RWPE1 (cell line): ENCODE measurements around the gene SEPTIN2.

Experiments used
- CTCF ChIA-PET: fragments of 350-600 bp; sonication (Branson Sonifier 250); formaldehyde crosslinking; extraction: SDS; loops from one replicate; lab custom pipeline; 2021; lab: Yijun Ruan, JAX
- POLR2A ChIA-PET: fragments of 400-600 bp; formaldehyde crosslinking; extraction: SDS; loops from one replicate; lab custom pipeline; 2020; ENCODE audit warnings: antibody characterized with exemption; ENCODE audit not compliant: low non-redundant PET; lab: Yijun Ruan, JAX
- DNase-seq: peaks from one replicate; pipeline ENCODE4 v3.0.0; 2012; ENCODE audit warnings: low spot score
- H3K27ac ChIP-seq: fragments of 450-650 bp; 2 replicates; pipeline ENCODE4 v1.5.1; 2017
- CTCF ChIP-seq: fragments of 450-650 bp; conservative IDR thresholded peaks from 2 replicates; pipeline ENCODE4 v1.5.1; 2017; ENCODE audit warnings: low read depth, mild to moderate bottlenecking

Gene SEPTIN2

GRCh38 chr2:241399941-241400922 is 84.5 kb downstream of the SEPTIN2 start:
- DNase-seq = no peak
- no peak for TF ChIP-seq CTCF

More at GRCh38 chr2:241399941-241400922, 84.5 kb downstream of the SEPTIN2 start:
- ChIA-PET POLR2A (no interaction called here), CTCF (no interaction called here)
- no peak overlapping the region for H3K27ac ChIP-seq
